IPS-NIHi7 (cell line): ENCODE measurements around the gene FLT4.

ENCODE experiments used
- DNase-seq: peaks from one replicate; pipeline ENCODE4 v3.0.0; 2012; ENCODE audit warnings: mixed read lengths; ENCODE audit errors: extremely low spot score

The FLT4 gene

GRCh38 chr5:180592176-180592575 is 57.2 kb downstream of the FLT4 start:
- no peak for DNase-seq

GRCh38 chr5:180591311-180591887 is 58.0 kb downstream of the FLT4 start, which contains the start of gene SCGB3A1:
SCGB3A1 (minus strand) TSS chr5:180591499; CDS start chr5:180591462, 37 bp downstream.
- DNase-seq = no peak

GRCh38 chr5:180590543-180591310 is 58.7 kb downstream of the FLT4 start:
- DNase-seq = no peak

- no peak for DNase-seq
Measured at GRCh38 chr5:180589771-180590542, 59.4 kb downstream of the FLT4 start.

GRCh38 chr5:180586870-180587269 is 62.5 kb downstream of the FLT4 start:
- no peak for DNase-seq

GRCh38 chr5:180586204-180586603 is 63.2 kb downstream of the FLT4 start:
- no peak for DNase-seq

GRCh38 chr5:180583738-180584137 is 65.7 kb downstream of the FLT4 start:
- no peak for DNase-seq

GRCh38 chr5:180580681-180581080 is 68.7 kb downstream of the FLT4 start:
- DNase-seq = no peak

GRCh38 chr5:180575571-180575970 is 73.8 kb downstream of the FLT4 start:
- no peak for DNase-seq

- no peak for DNase-seq
Measured at GRCh38 chr5:180568914-180569313, 80.5 kb downstream of the FLT4 start.

- no peak for DNase-seq
Measured at GRCh38 chr5:180563994-180564393, 85.4 kb downstream of the FLT4 start.

GRCh38 chr5:180558232-180558631 is 91.2 kb downstream of the FLT4 start:
- peak; percentile 17 for DNase-seq

- no peak for DNase-seq
Measured at GRCh38 chr5:180557217-180557809, 92.1 kb downstream of the FLT4 start.

- no peak for DNase-seq
Measured at GRCh38 chr5:180555168-180555921, 94.1 kb downstream of the FLT4 start.

GRCh38 chr5:180553530-180553929 is 95.9 kb downstream of the FLT4 start:
- DNase-seq = no peak
